ENCODE data around the gene MPC2. TPM values are rescaled to one million over a fixed set of nuclear protein-coding genes. Genes with fewer than 3 reads are reported as not detected.

MPC2 gene
- polyA plus RNA-seq, 1 donor (not counting 4 experiments of a cell fraction or from before 2014, with no cell fraction given), result 61.6 TPM

- Histone ChIP-seq H3K4me1 (ENCODE audit: control insufficient read depth, extremely low read depth, insufficient read depth, low read length) (peaks cover 11% of the 10 kb centered on the region), H3K9me3 (ENCODE audit: control insufficient read depth, low read depth, low read length) (no peaks in the 10 kb centered on the region), H3K4me3 (ENCODE audit: control insufficient read depth in 2 of 3, extremely low read depth in 1 of 3, insufficient read depth in 2 of 3, low read depth in 1 of 3, low read length in 3 of 3) (no peak overlapping the region), H3K4me2 (ENCODE audit: control insufficient read depth, extremely low read depth, insufficient read depth, low read depth, low read length) (no peak overlapping the region), H2AFZ (ENCODE audit: control insufficient read depth, low read length) (no peak overlapping the region), H3K9ac (ENCODE audit: control insufficient read depth, extremely low read depth, insufficient read depth, low read length) (no peak overlapping the region), H3K9me1 (ENCODE audit: control insufficient read depth, extremely low read depth, insufficient read depth, low read length) (no peaks in the 10 kb centered on the region), H3K36me3 (ENCODE audit: control insufficient read depth in 2 of 2, extremely low read depth in 1 of 2, insufficient read depth in 2 of 2, low read length in 2 of 2) (no peaks in the 10 kb centered on the region), H3K27ac (ENCODE audit: control insufficient read depth, insufficient read depth, low read length) (no peak overlapping the region), H3K79me2 (ENCODE audit: control insufficient read depth, insufficient read depth, low read length) (peaks cover 3% of the 10 kb centered on the region), H3K27me3 (ENCODE audit: control insufficient read depth, extremely low read depth, insufficient read depth, low read length) (no peaks in the 10 kb centered on the region), H4K20me1 (ENCODE audit: control insufficient read depth, extremely low read depth, insufficient read depth, low read length) (no peaks in the 10 kb centered on the region)
- dilution Hi-C loops (cut with MboI; ENCODE audit: extremely low pct_ligation_motif_present, low sequenced_read_pairs), result no loop called here
- DNase-seq (ENCODE audit: low read depth, low spot score), result no peak
- TF ChIP-seq EZH2 (IDR thresholded peaks at IDR 0.05; ENCODE audit: low read length) (no peak), CTCF (optimal IDR thresholded peaks at IDR 0.05 in 1 of 3, IDR thresholded peaks at IDR 0.05 in 1 of 3, conservative IDR thresholded peaks at IDR 0.05 in 1 of 3; ENCODE audit: extremely low read depth in 1 of 3, insufficient read depth in 2 of 3, low read length in 3 of 3) (no peak)
- FAIRE-seq, result no peak
Observed at GRCh38 chr1:167924543-167925231, 12.2 kb downstream of the MPC2 start.

GRCh38 chr1:167924102-167924501, 12.8 kb downstream of the MPC2 start:
- H4K20me1 ChIP-seq (ENCODE audit: control insufficient read depth, extremely low read depth, insufficient read depth, low read length), result no peaks in the 10 kb centered on the region
- peaks cover 11% of the 10 kb centered on the region for H3K4me1 ChIP-seq (ENCODE audit: control insufficient read depth, extremely low read depth, insufficient read depth, low read length)
- no peak for TF ChIP-seq EZH2 (IDR thresholded peaks at IDR 0.05; ENCODE audit: low read length)
- no peak for TF ChIP-seq CTCF (optimal IDR thresholded peaks at IDR 0.05 in 1 of 3, IDR thresholded peaks at IDR 0.05 in 1 of 3, conservative IDR thresholded peaks at IDR 0.05 in 1 of 3; ENCODE audit: extremely low read depth in 1 of 3, insufficient read depth in 2 of 3, low read length in 3 of 3)
- no peak overlapping the region for H3K27ac ChIP-seq (ENCODE audit: control insufficient read depth, insufficient read depth, low read length)
- no peak for DNase-seq (ENCODE audit: low read depth, low spot score)
- no peak overlapping the region for H2AFZ ChIP-seq (ENCODE audit: control insufficient read depth, low read length)
- FAIRE-seq, result no peak
- no peaks in the 10 kb centered on the region for H3K9me1 ChIP-seq (ENCODE audit: control insufficient read depth, extremely low read depth, insufficient read depth, low read length)
- dilution Hi-C loops (cut with MboI; ENCODE audit: extremely low pct_ligation_motif_present, low sequenced_read_pairs), result no loop called here
- H3K4me3 ChIP-seq (ENCODE audit: control insufficient read depth in 2 of 3, extremely low read depth in 1 of 3, insufficient read depth in 2 of 3, low read depth in 1 of 3, low read length in 3 of 3), result no peak overlapping the region
- H3K36me3 ChIP-seq (ENCODE audit: control insufficient read depth in 2 of 2, extremely low read depth in 1 of 2, insufficient read depth in 2 of 2, low read length in 2 of 2), result no peaks in the 10 kb centered on the region
- no peaks in the 10 kb centered on the region for H3K27me3 ChIP-seq (ENCODE audit: control insufficient read depth, extremely low read depth, insufficient read depth, low read length)
- no peak overlapping the region for H3K9ac ChIP-seq (ENCODE audit: control insufficient read depth, extremely low read depth, insufficient read depth, low read length)
- no peaks in the 10 kb centered on the region for H3K9me3 ChIP-seq (ENCODE audit: control insufficient read depth, low read depth, low read length)
- H3K79me2 ChIP-seq (ENCODE audit: control insufficient read depth, insufficient read depth, low read length), result peaks cover 3% of the 10 kb centered on the region
- no peak overlapping the region for H3K4me2 ChIP-seq (ENCODE audit: control insufficient read depth, extremely low read depth, insufficient read depth, low read depth, low read length)
